HepG2 (cell line): ENCODE results near the gene PPP1CC. TPM values are rescaled to one million over a fixed set of nuclear protein-coding genes. Genes with fewer than 3 reads are reported as not detected.

Experiments used
- ATAC-seq: fragments of 200-7000 bp; cut with Tn5 transposase; 3 replicates; pipeline ENCODE4 v1.9.1; 2020; ENCODE audit warnings: mild to moderate bottlenecking, moderate library complexity
- BruUV-seq: library from RNA; stranded (reverse); fragments of 400-500 nt; replicated peaks from 2 replicates; lab custom pipeline; 2021; lab: Mats Ljungman, UMichigan
- CTCF ChIA-PET: fragments of 300-600 bp; formaldehyde crosslinking; extraction: SDS; loops from one replicate; lab custom pipeline; 2021; ENCODE audit warnings: low total read pairs, inconsistent platforms, low intra/inter-chr PET ratio; lab: Yijun Ruan, JAX
- POLR2A ChIA-PET: fragments of 350-600 bp; sonication (Branson Sonifier 250); formaldehyde crosslinking; loops from one replicate; lab custom pipeline; 2020; ENCODE audit warnings: antibody characterized with exemption, inconsistent platforms; lab: Yijun Ruan, JAX
- DNase-seq: peaks from one replicate; pipeline ENCODE4 v3.0.0-alpha.2; 2015; ENCODE audit warnings: low spot score
- FAIRE-seq: peaks from 3 replicates; lab custom pipeline; 2011; peaks lifted over from hg19 to GRCh38; lab: Jason Lieb, UNC
- H2AFZ ChIP-seq: one replicate; pipeline ENCODE4 v1.6.1; 2011; ENCODE audit warnings: low read length, inconsistent platforms
- H3K27ac ChIP-seq: fragments of 300-600 bp; 3 replicates; pipeline ENCODE4 v1.8.0; 2011; ENCODE audit warnings: mixed run types, mild to moderate bottlenecking, mixed read lengths, low read length, inconsistent platforms; ENCODE audit not compliant: insufficient read depth; ENCODE audit errors: extremely low read length
- H3K27me3 ChIP-seq, 2 experiments: fragments of 200-600 bp in 1 of 2; 2 replicates in 1 of 2; 3 replicates in 1 of 2; pipeline versions ENCODE4 v1.6.0 to v1.8.0; 2011; ENCODE audit warnings: low read length in 2 of 2, mild to moderate bottlenecking in 2 of 2, moderate library complexity in 2 of 2, inconsistent platforms in 1 of 2; ENCODE audit not compliant: insufficient read depth in 2 of 2, control insufficient read depth in 1 of 2
- H3K36me3 ChIP-seq, 2 experiments: fragments of 200-600 bp in 1 of 2; replicated peaks in 1 of 2; 2 replicates in 1 of 2; 3 replicates in 1 of 2; pipeline versions ENCODE4 v1.5.1 to v1.8.0; 2011; ENCODE audit warnings: low read length in 2 of 2, inconsistent platforms in 1 of 2; ENCODE audit not compliant: insufficient read depth in 2 of 2, control insufficient read depth in 1 of 2
- H3K4me1 ChIP-seq: 2 replicates; pipeline ENCODE4 v1.5.1; 2012; ENCODE audit warnings: low read length, inconsistent platforms; ENCODE audit not compliant: insufficient read depth
- H3K4me2 ChIP-seq: 2 replicates; pipeline ENCODE4 v1.6.0; 2011; ENCODE audit warnings: low read depth, low read length, inconsistent platforms
- H3K4me3 ChIP-seq, 3 experiments: fragments of 200-600 bp in 1 of 3; sonication (generic), shearing (Covaris generic) in 1 of 3; replicated peaks in 1 of 3; 2 replicates each; pipeline ENCODE4 v1.5.1; 2011 to 2016; ENCODE audit warnings: low read length in 3 of 3, inconsistent platforms in 2 of 3, low read depth in 2 of 3, mild to moderate bottlenecking in 2 of 3, control low read depth in 1 of 3, mixed read lengths in 1 of 3; ENCODE audit not compliant: insufficient read depth in 1 of 3
- H3K79me2 ChIP-seq: one replicate; pipeline ENCODE4 v1.6.1; 2011; ENCODE audit warnings: low read length, inconsistent platforms; ENCODE audit not compliant: insufficient read depth
- H3K9ac ChIP-seq: 2 replicates; pipeline ENCODE4 v1.6.0; 2011; ENCODE audit warnings: mild to moderate bottlenecking, low read depth, low read length, inconsistent platforms; ENCODE audit not compliant: insufficient read depth
- H3K9me3 ChIP-seq: 2 replicates; pipeline ENCODE4 v1.5.1; 2012; ENCODE audit warnings: mild to moderate bottlenecking, low read length
- H4K20me1 ChIP-seq: 2 replicates; pipeline ENCODE4 v1.6.0; 2011; ENCODE audit warnings: inconsistent platforms, mild to moderate bottlenecking, low read length, moderate library complexity; ENCODE audit not compliant: insufficient read depth
- SP5 ChIP-seq: IDR thresholded peaks from 2 replicates; pipeline ENCODE4 v1.6.1; 2016; ENCODE audit warnings: low read depth, borderline replicate concordance
- ZNF530 ChIP-seq: sonication (generic); formaldehyde crosslinking; IDR thresholded peaks from 2 replicates; pipeline ENCODE4 v1.5.0; 2020; ENCODE audit warnings: low read depth, mild to moderate bottlenecking, missing genetic modification reagents
- WGBS: methylation state at CpG from one replicate; pipeline ENCODE4 v1.1.6; 2017; ENCODE audit warnings: low lambda C conversion rate; 5-methylcytosine and 5-hydroxymethylcytosine counted together
- in situ Hi-C: cut with HindIII; loops from 2 replicates; pipeline ENCODE4 v1.10.0; 2017; ENCODE audit warnings: low pct_unique_long_range_greater_than_20kb; ENCODE audit not compliant: extremely low pct_ligation_motif_present
- intact Hi-C: fragments of 100-400 bp; cut with micrococcal nuclease; formaldehyde crosslinking; loops from one replicate; pipeline ENCODE4 v1.10.0; 2022; ENCODE audit not compliant: unreplicated experiment
- polyA plus RNA-seq, 8 experiments: library from polyadenylated mRNA; depleted of rRNA in 3 of 8; stranded (reverse) in 7 of 8; unstranded in 1 of 8; fragments of >200 nt; fragmentation: Illumina TruSeq in 4 of 8; extraction: Trizol in 4 of 8; gene quantifications; 2 replicates each; pipeline versions ENCODE4 v1.2.1 to v1.2.3, GENCODE V29; 2011 to 2016; ENCODE audit warnings: low read depth in 4 of 8, missing spikeins in 1 of 8, mixed read lengths in 1 of 8; ENCODE audit not compliant: insufficient read depth in 1 of 8
- total RNA-seq, 5 experiments: library from RNA; depleted of rRNA; stranded (reverse); fragments of >200 nt; fragmentation: Illumina TruSeq; extraction: Trizol; gene quantifications; 2 replicates each; pipeline ENCODE4 v1.2.3, GENCODE V29; 2016; ENCODE audit warnings: low read depth in 1 of 5
- TF ChIP-seq, protein P1 (sequence below): sonication (generic); formaldehyde crosslinking; IDR thresholded peaks from 2 replicates; pipeline ENCODE4 v1.4.0; 2020; ENCODE audit warnings: missing genetic modification reagents, borderline replicate concordance
- TF ChIP-seq, protein P2 (sequence below): sonication (generic); formaldehyde crosslinking; IDR thresholded peaks from 2 replicates; pipeline ENCODE4 v1.4.0; 2020; ENCODE audit warnings: missing genetic modification reagents, mild to moderate bottlenecking, borderline replicate concordance

The PPP1CC gene
- total and polyA plus RNA-seq, 2 of the 13 experiments (the other 11 are each of a cell fraction or from before 2014, with no cell fraction given), result 178 to 187 TPM

DNA sequence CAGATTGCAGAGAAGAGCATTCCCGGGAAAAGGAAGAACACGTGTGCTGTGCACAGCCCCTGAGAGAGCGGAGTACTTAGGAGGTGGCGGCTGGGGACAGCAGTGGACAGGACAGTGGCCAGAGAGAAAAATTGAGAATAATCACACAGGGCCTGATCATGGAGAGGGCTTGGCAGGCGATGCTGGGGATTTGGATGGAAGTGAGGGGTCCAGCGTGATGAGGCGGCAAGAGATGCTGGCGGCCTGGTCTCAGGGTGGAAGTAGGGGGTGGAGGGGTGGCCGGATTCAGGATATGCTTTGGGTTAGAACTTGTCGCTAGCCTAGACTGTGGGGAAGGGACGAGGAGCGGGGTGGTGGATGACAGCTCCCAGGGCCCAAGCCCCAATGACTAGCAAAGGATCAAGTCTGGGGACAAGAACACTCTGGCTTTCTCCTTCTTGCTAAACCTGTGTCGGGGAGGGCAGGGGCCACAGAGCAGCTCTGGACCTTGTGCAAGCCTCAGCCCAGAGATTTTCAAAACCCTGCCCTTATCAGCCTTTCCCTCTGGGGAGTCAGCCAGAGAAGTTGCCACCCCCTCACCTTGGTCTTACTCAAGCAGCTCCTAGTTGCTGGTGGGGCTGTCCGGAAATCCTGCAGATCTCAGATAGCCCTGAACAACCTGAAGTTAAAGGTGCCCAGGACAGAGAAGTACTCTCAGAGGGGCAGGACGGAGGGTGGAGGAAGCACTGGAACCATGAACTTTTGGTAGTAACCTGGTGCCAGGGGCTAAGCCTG lies 55.1 kb downstream of the PPP1CC start:
- in situ Hi-C loops (no loop called here), intact Hi-C loops (no loop called here)
- no peaks in the 10 kb centered on the region for H4K20me1 ChIP-seq
- FAIRE-seq, result no peak
- no peak overlapping the region for H3K4me3 ChIP-seq
- WGBS, result 78% methylated on average over 14 of the region's 15 CpGs
- no peaks in the 10 kb centered on the region for H3K9me3 ChIP-seq
- no peak for DNase-seq
- no peak overlapping the region for H2AFZ ChIP-seq
- no peak overlapping the region for H3K9ac ChIP-seq
- ChIA-PET CTCF (no interaction called here), POLR2A (no interaction called here)
- H3K27ac ChIP-seq, result no peak overlapping the region
- peaks cover 11% of the 10 kb centered on the region for H3K4me1 ChIP-seq
- peak overlapping the region; percentile 91; the same call in 1 of the 2 replicates for H3K4me2 ChIP-seq
- no peaks in the 10 kb centered on the region for H3K36me3 ChIP-seq
- peaks cover 5 to 44% of the 10 kb centered on the region in 2 experiments for H3K27me3 ChIP-seq
- no peak for ATAC-seq
- BruUV-seq, result no TSS peak
- H3K79me2 ChIP-seq, result no peaks in the 10 kb centered on the region
- TF ChIP-seq SP5 (CRISPR knock-in tag) (no peak), ZNF530 (CRISPR knock-in tag) (no peak)
- TF ChIP-seq, protein P1, sequence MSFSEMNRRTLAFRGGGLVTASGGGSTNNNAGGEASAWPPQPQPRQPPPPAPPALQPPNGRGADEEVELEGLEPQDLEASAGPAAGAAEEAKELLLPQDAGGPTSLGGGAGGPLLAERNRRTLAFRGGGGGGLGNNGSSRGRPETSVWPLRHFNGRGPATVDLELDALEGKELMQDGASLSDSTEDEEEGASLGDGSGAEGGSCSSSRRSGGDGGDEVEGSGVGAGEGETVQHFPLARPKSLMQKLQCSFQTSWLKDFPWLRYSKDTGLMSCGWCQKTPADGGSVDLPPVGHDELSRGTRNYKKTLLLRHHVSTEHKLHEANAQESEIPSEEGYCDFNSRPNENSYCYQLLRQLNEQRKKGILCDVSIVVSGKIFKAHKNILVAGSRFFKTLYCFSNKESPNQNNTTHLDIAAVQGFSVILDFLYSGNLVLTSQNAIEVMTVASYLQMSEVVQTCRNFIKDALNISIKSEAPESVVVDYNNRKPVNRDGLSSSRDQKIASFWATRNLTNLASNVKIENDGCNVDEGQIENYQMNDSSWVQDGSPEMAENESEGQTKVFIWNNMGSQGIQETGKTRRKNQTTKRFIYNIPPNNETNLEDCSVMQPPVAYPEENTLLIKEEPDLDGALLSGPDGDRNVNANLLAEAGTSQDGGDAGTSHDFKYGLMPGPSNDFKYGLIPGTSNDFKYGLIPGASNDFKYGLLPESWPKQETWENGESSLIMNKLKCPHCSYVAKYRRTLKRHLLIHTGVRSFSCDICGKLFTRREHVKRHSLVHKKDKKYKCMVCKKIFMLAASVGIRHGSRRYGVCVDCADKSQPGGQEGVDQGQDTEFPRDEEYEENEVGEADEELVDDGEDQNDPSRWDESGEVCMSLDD (CRISPR knock-in tag), result no peak
- TF ChIP-seq, protein P2, sequence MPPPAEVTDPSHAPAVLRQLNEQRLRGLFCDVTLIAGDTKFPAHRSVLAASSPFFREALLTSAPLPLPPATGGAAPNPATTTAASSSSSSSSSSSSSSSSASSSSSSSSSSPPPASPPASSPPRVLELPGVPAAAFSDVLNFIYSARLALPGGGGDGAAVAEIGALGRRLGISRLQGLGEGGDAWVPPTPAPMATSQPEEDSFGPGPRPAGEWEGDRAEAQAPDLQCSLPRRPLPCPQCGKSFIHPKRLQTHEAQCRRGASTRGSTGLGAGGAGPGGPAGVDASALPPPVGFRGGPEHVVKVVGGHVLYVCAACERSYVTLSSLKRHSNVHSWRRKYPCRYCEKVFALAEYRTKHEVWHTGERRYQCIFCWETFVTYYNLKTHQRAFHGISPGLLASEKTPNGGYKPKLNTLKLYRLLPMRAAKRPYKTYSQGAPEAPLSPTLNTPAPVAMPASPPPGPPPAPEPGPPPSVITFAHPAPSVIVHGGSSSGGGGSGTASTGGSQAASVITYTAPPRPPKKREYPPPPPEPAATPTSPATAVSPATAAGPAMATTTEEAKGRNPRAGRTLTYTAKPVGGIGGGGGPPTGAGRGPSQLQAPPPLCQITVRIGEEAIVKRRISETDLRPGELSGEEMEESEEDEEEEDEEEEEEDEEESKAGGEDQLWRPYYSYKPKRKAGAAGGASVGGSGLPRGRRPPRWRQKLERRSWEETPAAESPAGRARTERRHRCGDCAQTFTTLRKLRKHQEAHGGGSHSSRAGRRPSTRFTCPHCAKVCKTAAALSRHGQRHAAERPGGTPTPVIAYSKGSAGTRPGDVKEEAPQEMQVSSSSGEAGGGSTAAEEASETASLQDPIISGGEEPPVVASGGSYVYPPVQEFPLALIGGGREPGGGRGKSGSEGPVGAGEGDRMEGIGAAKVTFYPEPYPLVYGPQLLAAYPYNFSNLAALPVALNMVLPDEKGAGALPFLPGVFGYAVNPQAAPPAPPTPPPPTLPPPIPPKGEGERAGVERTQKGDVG (CRISPR knock-in tag), result no peak
